GM18909 (cell line): ENCODE results near the gene PANX2.

Experiments used
- ATAC-seq: cut with Tn5 transposase; IDR thresholded peaks from one replicate; pipeline ENCODE4 v1.9.1; 2021; ENCODE audit warnings: mild to moderate bottlenecking; ENCODE audit not compliant: unreplicated experiment, poor library complexity

PANX2 gene

DNA sequence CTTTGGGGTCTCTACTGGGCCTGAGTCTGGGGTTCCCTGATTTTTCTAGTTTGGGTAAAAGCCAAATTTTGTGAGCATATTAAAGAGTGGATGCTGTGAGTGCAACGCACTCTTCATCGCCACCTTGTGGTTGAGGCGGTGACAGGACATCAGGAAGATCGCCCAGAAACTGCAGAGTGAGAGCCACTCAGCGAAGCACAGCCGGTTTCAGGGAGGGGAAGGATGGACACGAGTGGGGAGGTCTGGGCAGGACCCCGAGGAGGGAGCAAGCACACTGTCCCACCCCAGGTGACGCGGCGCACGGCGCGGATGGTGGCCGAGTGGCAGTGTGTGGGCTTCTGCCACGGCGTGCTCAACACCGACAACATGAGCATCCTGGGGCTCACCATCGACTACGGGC is 39.4 kb downstream of the PANX2 start:
- ATAC-seq, result no peak

- ATAC-seq, result no peak
Observed at GRCh38 chr22:50210378-50211139, 40.0 kb downstream of the PANX2 start.

DNA sequence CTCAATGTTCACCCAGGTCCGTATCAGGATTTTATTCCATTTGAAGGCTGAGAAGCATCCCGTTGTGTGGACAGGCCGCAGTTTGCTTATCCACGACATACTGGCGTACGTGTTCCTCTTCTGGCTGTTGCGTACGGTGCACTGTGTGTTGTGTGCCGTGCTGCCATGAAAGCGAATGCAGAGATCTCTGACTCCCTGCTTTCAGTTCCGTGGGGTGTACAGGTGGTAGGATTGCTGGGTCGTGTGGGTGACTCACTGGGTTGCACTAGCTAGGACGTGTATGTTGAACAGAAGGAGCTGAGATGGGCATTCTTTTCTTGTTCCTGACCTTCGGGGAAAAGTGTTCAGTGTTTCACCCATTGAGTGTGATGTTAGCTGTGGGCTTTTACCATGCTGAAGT is 40.6 kb downstream of the PANX2 start:
- ATAC-seq, result no peak

GRCh38 chr22:50213263-50213662 is 42.7 kb downstream of the PANX2 start:
- ATAC-seq, result no peak

DNA sequence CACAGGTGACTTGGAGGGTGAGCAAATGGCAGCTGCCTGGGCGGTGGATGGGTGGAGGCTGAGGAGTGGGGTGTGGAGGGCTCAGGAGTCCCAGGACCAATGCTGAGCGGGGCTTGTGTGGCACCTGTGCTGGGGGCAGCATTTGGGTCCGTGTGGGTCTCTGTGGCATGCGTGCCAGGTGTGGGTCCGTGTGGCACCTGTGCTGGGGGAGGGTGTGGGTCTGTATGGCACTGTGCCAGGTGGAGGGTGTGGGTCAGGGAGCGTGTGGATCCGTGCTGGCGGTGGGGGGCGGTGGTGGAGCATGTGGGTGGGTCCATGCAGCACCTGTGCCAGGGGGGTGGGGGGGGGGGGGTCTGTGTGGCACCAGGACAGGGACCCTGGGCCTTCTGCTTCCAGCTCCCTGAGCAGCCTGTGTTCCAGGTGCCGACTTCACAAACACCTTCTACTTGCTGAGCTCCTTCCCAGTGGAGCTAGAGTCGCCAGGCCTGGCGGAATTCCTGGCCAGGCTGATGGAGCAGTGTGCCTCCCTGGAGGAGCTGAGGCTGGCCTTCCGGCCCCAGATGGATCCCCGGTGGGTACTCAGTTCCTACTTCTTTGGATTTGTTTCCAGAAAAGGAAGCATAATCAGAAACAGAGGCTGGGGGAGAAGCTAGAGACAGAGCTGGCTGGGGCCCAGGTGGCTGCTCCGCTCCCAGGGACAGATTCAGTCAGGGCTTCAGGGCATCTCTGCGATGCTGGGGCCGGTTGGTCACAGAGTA is 44.9 kb downstream of the PANX2 start:
- no peak for ATAC-seq

DNA sequence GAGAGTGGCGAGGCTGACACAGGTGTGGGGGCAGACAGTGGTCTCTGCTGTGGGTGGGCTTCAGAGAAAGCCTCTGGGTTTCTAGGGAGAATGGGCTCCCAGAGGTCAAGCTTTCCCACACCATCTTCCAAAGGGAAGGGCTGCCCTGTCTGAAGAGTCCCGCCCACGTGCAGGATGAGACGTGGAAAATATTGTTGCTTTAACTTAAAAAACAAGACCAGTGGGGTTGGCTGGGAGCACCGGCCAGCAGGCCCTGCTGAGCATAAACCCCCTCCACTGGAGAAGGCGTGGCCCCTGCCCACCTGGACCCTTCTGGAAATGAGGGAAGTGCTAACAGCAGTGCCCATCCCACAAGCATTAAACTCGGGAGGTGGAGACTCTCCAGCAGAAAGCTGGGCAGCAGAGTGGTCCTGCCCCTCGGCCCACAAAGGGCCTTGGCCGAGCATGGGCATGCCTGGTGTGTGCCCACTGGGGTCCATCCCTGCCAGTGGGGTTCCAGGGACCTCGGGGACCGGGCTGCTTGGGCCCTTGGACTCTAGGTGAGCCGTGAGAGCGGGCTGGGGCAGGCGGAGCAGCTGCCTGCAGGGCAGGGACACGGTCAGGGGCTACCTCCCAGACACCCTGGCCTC is 45.6 kb downstream of the PANX2 start:
- no peak for ATAC-seq

DNA sequence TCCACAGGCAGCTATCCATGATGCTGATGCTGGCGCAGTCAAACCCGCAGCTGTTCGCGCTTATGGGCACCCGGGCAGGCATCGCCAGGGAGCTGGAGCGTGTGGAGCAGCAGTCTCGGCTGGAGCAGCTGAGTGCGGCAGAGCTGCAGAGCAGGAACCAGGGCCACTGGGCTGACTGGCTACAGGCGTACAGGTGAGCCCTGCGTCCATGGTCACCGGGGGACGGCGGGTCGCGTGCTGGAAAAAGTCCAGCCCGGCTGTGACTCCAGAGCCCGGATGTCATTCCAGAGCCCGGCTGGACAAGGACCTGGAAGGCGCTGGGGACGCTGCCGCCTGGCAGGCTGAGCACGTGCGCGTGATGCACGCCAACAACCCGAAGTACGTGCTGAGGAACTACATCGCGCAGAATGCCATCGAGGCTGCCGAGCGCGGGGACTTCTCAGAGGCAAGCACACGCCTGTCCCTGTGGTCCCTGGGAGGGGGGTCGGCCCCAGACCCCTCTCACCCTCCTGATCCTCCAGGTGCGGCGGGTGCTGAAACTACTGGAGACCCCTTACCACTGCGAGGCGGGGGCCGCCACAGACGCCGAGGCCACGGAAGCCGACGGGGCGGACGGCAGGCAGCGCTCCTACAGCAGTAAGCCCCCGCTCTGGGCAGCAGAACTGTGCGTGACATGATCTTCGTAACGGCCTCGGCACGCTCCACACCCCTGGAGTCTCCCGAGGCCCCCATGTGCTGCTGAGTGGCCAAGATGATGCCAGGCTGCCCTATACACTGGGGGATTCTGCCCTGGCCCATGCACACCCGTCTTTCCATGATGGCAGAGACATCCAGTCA is 46.4 kb downstream of the PANX2 start:
- no peak for ATAC-seq

DNA sequence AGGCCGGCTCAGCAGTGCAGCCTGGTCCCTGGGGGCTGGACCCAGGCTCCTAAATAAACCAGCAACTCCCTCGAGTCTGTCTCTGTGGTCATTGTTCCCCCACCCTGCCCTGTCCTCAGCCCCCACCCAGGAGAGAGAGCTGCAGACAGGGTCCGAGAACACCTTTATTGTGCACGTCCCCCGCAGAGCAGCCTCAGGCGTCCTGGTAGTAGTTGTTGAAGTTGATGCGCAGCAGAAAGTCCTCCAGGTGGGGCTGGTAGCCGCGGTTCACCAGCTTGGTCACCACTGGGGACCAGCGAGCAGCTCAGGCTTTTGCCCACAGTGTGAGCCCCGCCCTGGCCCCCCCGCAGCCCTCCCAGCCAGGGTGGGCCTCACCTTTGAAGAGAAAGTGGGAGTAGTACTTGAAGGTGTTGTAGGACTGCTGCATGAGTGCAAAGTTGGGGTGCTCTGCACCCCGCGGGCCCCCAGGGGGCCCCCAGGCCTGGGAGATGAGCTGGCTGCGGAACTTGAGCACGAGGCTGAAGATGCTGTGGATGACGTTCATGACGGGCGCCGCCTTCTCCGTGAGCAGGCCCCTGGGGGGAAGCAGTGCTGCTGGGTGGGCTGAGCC is 47.1 kb downstream of the PANX2 start:
- no peak for ATAC-seq

DNA sequence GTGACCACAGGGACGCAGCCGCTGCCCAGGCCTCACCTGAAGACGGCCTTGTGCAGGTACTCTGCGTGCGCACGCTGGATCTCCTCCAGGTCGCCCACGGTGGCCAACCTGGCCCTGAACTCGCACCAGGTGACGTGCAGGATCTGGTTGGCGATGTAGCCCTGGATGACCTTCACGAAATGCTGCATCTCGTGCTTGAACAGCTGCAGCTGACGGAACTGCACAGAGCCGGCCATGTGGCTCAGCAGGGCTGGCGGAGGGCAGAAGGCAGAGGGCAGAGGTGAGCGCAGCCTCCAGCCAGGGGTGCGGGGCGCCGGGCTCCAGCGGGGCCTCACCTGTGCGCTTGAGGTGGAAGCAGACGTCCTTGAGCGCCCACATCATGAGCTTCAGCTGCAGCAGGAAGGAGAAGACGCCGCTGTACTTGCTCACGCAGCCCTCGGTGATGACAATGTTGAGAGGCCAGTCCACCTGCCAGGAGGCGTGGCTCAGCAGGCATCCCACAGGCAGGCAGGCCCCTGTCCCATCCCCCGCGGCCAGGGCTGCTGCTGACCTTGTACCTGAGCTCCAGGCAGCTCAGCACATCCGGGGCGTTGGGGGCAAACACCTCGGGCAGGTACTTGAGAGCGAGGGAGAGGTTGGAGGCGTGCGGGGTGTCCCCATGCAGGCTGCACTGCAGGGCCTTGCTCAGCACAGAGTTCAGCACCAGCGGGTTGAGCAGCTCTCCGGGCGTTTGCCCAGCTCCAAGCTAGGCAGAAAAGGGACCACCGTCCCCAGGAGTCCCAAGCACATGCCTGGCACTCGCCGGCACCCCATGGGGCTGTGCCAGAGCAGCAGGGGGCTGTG is 47.8 kb downstream of the PANX2 start:
- no peak for ATAC-seq

GRCh38 chr22:50218996-50219727 is 48.6 kb downstream of the PANX2 start:
- no peak for ATAC-seq

GRCh38 chr22:50219800-50220602 is 49.5 kb downstream of the PANX2 start:
- no peak for ATAC-seq

DNA sequence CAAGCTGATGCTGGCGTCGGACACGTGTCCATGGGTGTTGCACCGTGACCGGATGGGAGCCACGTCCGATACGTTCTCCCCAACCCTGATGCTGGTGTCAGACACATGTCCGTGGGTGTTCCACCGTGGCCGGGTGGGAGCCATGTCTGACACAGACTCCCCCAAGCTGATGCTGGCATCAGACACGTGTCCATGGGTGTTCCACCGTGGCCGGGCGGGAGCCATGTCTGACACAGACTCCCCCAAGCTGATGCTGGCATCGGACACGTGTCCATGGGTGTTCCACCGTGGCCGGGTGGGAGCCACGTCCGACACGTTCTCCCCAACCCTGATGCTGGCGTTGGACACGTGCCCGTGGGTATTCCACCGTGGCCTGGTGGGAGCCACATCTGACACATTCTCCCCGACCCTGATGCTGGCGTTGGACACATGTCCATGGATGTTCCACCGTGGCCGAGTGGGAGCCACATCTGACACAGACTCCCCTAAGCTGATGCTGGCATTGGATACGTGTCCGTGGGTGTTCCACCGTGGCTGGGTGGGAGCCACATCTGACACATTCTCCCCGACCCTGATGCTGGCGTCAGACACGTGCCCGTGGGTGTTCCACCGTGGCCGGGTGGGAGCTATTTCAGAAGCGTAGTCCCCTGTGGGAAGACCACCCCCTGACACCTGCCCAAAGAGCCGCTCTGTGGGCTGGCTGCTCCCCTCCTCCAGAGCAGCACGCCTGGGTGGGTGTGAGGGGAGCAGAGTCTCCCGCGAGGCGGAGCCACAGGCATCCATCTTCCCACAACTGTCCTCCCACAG is 50.3 kb downstream of the PANX2 start:
- ATAC-seq, result no peak

- no peak for ATAC-seq
Observed at GRCh38 chr22:50221410-50222300, 51.1 kb downstream of the PANX2 start.

GRCh38 chr22:50222508-50222907 is 52.0 kb downstream of the PANX2 start:
- ATAC-seq, result no peak

GRCh38 chr22:50224071-50224470 is 53.5 kb downstream of the PANX2 start:
- ATAC-seq, result no peak
